Suppressor macrophage treated with lipopolysaccharide for 4 hours (primary cell): ENCODE data around the gene CCPG1.

Experiments
- DNase-seq: peaks from one replicate; pipeline ENCODE4 v3.0.0-alpha.2; 2020

The CCPG1 gene

GRCh38 chr15:55383687-55384086 is 24.5 kb downstream of the CCPG1 start:
- no peak for DNase-seq

- no peak for DNase-seq
These were observed 26.6 kb downstream of the CCPG1 start for GRCh38 chr15:55381595-55381994.

GRCh38 chr15:55379095-55379494 is 29.1 kb downstream of the CCPG1 start:
- DNase-seq = no peak

GRCh38 chr15:55372701-55373440 is 35.3 kb downstream of the CCPG1 start:
- no peak for DNase-seq

GRCh38 chr15:55366981-55367380 is 41.2 kb downstream of the CCPG1 start:
- DNase-seq = peak; percentile 53

GRCh38 chr15:55362641-55363040 is 45.5 kb downstream of the CCPG1 start:
- DNase-seq = no peak

- no peak for DNase-seq
These were observed 47.1 kb downstream of the CCPG1 start for GRCh38 chr15:55361048-55361447.

GRCh38 chr15:55360256-55360655 is 47.9 kb downstream of the CCPG1 start:
- peak; percentile 11 for DNase-seq

- no peak for DNase-seq
These were observed 49.7 kb downstream of the CCPG1 start for GRCh38 chr15:55358471-55358870.

- no peak for DNase-seq
These were observed 50.4 kb downstream of the CCPG1 start for GRCh38 chr15:55357774-55358173.

- no peak for DNase-seq
These were observed 51.1 kb downstream of the CCPG1 start for GRCh38 chr15:55356985-55357585.

- DNase-seq = no peak
These were observed 55.1 kb downstream of the CCPG1 start for GRCh38 chr15:55353025-55353424.

- DNase-seq = no peak
These were observed 58.9 kb downstream of the CCPG1 start for GRCh38 chr15:55349282-55349681.

GRCh38 chr15:55348281-55348778 is 59.8 kb downstream of the CCPG1 start:
- no peak for DNase-seq

GRCh38 chr15:55344206-55344605 is 64.0 kb downstream of the CCPG1 start:
- DNase-seq = no peak

GRCh38 chr15:55343168-55343567 is 65.0 kb downstream of the CCPG1 start:
- DNase-seq = no peak

GRCh38 chr15:55337160-55337559 is 71.0 kb downstream of the CCPG1 start:
- no peak for DNase-seq

- DNase-seq = peak; percentile 41
These were observed 73.2 kb downstream of the CCPG1 start for GRCh38 chr15:55334997-55335396.

GRCh38 chr15:55334371-55334770 is 73.8 kb downstream of the CCPG1 start:
- DNase-seq = no peak

- peak; percentile 48 for DNase-seq
These were observed 80.8 kb downstream of the CCPG1 start for GRCh38 chr15:55327387-55327786.

GRCh38 chr15:55322467-55322866 is 85.7 kb downstream of the CCPG1 start:
- DNase-seq = peak; percentile 47

GRCh38 chr15:55320963-55321362 is 87.2 kb downstream of the CCPG1 start:
- DNase-seq = no peak

- DNase-seq = no peak
These were observed 88.0 kb downstream of the CCPG1 start for GRCh38 chr15:55320238-55320550.

GRCh38 chr15:55319537-55320237 is 88.5 kb downstream of the CCPG1 start:
- peak; percentile 41 for DNase-seq
